SK-N-SH (cell line): ENCODE data around the gene MAST4. TPM values are rescaled to one million over a fixed set of nuclear protein-coding genes. Genes with fewer than 3 reads are reported as not detected.

ENCODE experiments used
- CTCF ChIA-PET: fragments of 300-600, 350-600 bp; formaldehyde crosslinking; extraction: SDS; loops from one replicate; lab custom pipeline; 2021; lab: Yijun Ruan, JAX
- POLR2A ChIA-PET: fragments of 350-600 bp; sonication (Branson Sonifier 250); formaldehyde crosslinking; extraction: SDS; loops from one replicate; lab custom pipeline; 2020; ENCODE audit warnings: antibody characterized with exemption, inconsistent platforms; lab: Yijun Ruan, JAX
- DNase-seq: peaks from one replicate; pipeline ENCODE4 v3.0.0; 2012
- H2AFZ ChIP-seq: fragments of 200-600 bp; sonication (generic); 2 replicates; pipeline ENCODE4 v1.8.1; 2016; ENCODE audit warnings: antibody characterized with exemption, mild to moderate bottlenecking, low read depth
- H3F3A ChIP-seq: fragments of 200-600 bp; sonication (generic); replicated peaks from 2 replicates; pipeline ENCODE3; 2016; ENCODE audit warnings: antibody characterized with exemption, mild to moderate bottlenecking; ENCODE audit not compliant: insufficient read depth
- H3K27ac ChIP-seq, 2 experiments: fragments of 200-500 bp in 1 of 2; fragments of 200-600 bp in 1 of 2; sonication (Bioruptor generic) in 1 of 2; sonication (generic), shearing (Covaris generic) in 1 of 2; 2 replicates each; pipeline versions ENCODE4 v1.5.1 to v1.6.1; 2014 to 2016; ENCODE audit warnings: low read depth in 2 of 2, inconsistent platforms in 1 of 2, low read length in 1 of 2, mild to moderate bottlenecking in 1 of 2, mixed read lengths in 1 of 2
- H3K27me3 ChIP-seq: fragments of 200-600 bp; sonication (generic), shearing (Covaris generic); 2 replicates; pipeline ENCODE4 v1.6.1; 2016; ENCODE audit warnings: mixed run types; ENCODE audit not compliant: insufficient read depth
- H3K36me3 ChIP-seq, 2 experiments: fragments of 200-500 bp in 1 of 2; fragments of 200-600 bp in 1 of 2; sonication (Bioruptor generic) in 1 of 2; sonication (generic) in 1 of 2; replicated peaks in 1 of 2; 2 replicates each; pipeline versions ENCODE3 to v1.5.1; 2014 to 2016; ENCODE audit warnings: low read length in 1 of 2, mild to moderate bottlenecking in 1 of 2; ENCODE audit not compliant: insufficient read depth in 2 of 2, control insufficient read depth in 1 of 2
- H3K4me1 ChIP-seq, 2 experiments: fragments of 200-500 bp in 1 of 2; fragments of 200-600 bp in 1 of 2; sonication (Bioruptor generic) in 1 of 2; sonication (generic), shearing (Covaris generic) in 1 of 2; 2 replicates each; pipeline versions ENCODE4 v1.5.1 to v1.6.1; 2014 to 2016; ENCODE audit warnings: low read depth in 1 of 2, low read length in 1 of 2, mixed run types in 1 of 2; ENCODE audit not compliant: insufficient read depth in 2 of 2, control insufficient read depth in 1 of 2
- H3K4me2 ChIP-seq: fragments of 200-600 bp; sonication (generic), shearing (Covaris generic); 2 replicates; pipeline ENCODE4 v1.6.1; 2017; ENCODE audit warnings: mixed run types
- H3K4me3 ChIP-seq, 2 experiments: fragments of 200-500 bp in 1 of 2; fragments of 200-600 bp in 1 of 2; sonication (Bioruptor generic) in 1 of 2; sonication (generic), shearing (Covaris generic) in 1 of 2; 2 replicates each; pipeline versions ENCODE4 v1.5.1 to v1.8.1; 2014 to 2016; ENCODE audit warnings: low read depth in 2 of 2, inconsistent platforms in 1 of 2, low read length in 1 of 2, mild to moderate bottlenecking in 1 of 2, mixed read lengths in 1 of 2, moderate library complexity in 1 of 2
- H3K79me2 ChIP-seq: fragments of 200-600 bp; sonication (generic); 2 replicates; pipeline ENCODE4 v1.8.1; 2017; ENCODE audit warnings: mild to moderate bottlenecking; ENCODE audit not compliant: insufficient read depth
- H3K9ac ChIP-seq: fragments of 200-600 bp; sonication (generic); 2 replicates; pipeline ENCODE4 v1.6.1; 2017; ENCODE audit warnings: mixed run types
- H3K9me2 ChIP-seq: fragments of 200-600 bp; sonication (generic); 2 replicates; pipeline ENCODE4 v1.6.1; 2017; ENCODE audit warnings: mixed run types
- H3K9me3 ChIP-seq: fragments of 200-600 bp; sonication (generic); 2 replicates; pipeline ENCODE4 v1.6.1; 2017; ENCODE audit warnings: mixed run types, mild to moderate bottlenecking, moderate library complexity
- H4K20me1 ChIP-seq: fragments of 200-600 bp; sonication (generic); 2 replicates; pipeline ENCODE4 v1.6.1; 2017; ENCODE audit warnings: mild to moderate bottlenecking, mixed run types; ENCODE audit not compliant: insufficient read depth
- CHD2 ChIP-seq: fragments of 150-350 bp; IDR thresholded peaks from 2 replicates; pipeline ENCODE4 v1.6.1; 2018; ENCODE audit warnings: low read length; ENCODE audit not compliant: partially characterized antibody
- EP300 ChIP-seq, 2 experiments: IDR thresholded peaks; 2 replicates each; pipeline versions ENCODE4 v1.4.0 to v1.6.1; 2012; ENCODE audit warnings: borderline replicate concordance in 1 of 2, low read depth in 1 of 2, low read length in 1 of 2
- FOSL2 ChIP-seq: IDR thresholded peaks from 2 replicates; pipeline ENCODE4 v1.4.0; 2012; ENCODE audit warnings: low read depth, mild to moderate bottlenecking, moderate library complexity, borderline replicate concordance
- FOXJ3 ChIP-seq: sonication (generic); formaldehyde crosslinking; IDR thresholded peaks from 2 replicates; pipeline ENCODE4 v1.5.1; 2020; ENCODE audit warnings: mild to moderate bottlenecking, missing genetic modification reagents
- MEF2A ChIP-seq: IDR thresholded peaks from 2 replicates; pipeline ENCODE4 v1.4.0; 2012; ENCODE audit warnings: low read depth, borderline replicate concordance
- MXI1 ChIP-seq: IDR thresholded peaks from 2 replicates; pipeline ENCODE4 v1.6.1; 2012; ENCODE audit warnings: mild to moderate bottlenecking, low read depth, low read length, improper control_type of control experiment
- PBX3 ChIP-seq: IDR thresholded peaks from 2 replicates; pipeline ENCODE4; 2012
- POLR2AphosphoS5 ChIP-seq: IDR thresholded peaks from 2 replicates; pipeline ENCODE4 v1.6.1; 2012; ENCODE audit warnings: low read depth, low read length
- RAD21 ChIP-seq: IDR thresholded peaks from 2 replicates; pipeline ENCODE4 v1.6.1; 2012; ENCODE audit warnings: mild to moderate bottlenecking, low read length
- RFX5 ChIP-seq: IDR thresholded peaks from 2 replicates; pipeline ENCODE4 v1.6.1; 2012; ENCODE audit warnings: mild to moderate bottlenecking, improper control_type of control experiment, low read length
- SIN3A ChIP-seq: IDR thresholded peaks from 2 replicates; pipeline ENCODE4 v1.6.1; 2012; ENCODE audit warnings: low read depth, mild to moderate bottlenecking, low read length, moderate library complexity, borderline replicate concordance
- SMC3 ChIP-seq: IDR thresholded peaks from 2 replicates; pipeline ENCODE4 v1.6.1; 2012; ENCODE audit warnings: low read depth, low read length, improper control_type of control experiment
- YY1 ChIP-seq: IDR thresholded peaks from 2 replicates; pipeline ENCODE4 v1.4.0; 2012; ENCODE audit warnings: low read depth, mild to moderate bottlenecking
- WGBS: methylation state at CpG from one replicate; pipeline ENCODE4 v1.1.6; 2017; ENCODE audit warnings: low lambda C conversion rate; 5-methylcytosine and 5-hydroxymethylcytosine counted together
- polyA plus RNA-seq, 3 experiments: library from polyadenylated mRNA; depleted of rRNA; stranded (reverse); fragments of >200 nt; gene quantifications; 2 replicates each; pipeline ENCODE4 v1.2.3, GENCODE V29; 2012
- TF ChIP-seq, protein P1 (sequence below): fragments of 200-600 bp; sonication (generic); IDR thresholded peaks from 2 replicates; pipeline ENCODE4 v1.6.1; 2017; ENCODE audit warnings: antibody characterized with exemption, mild to moderate bottlenecking, moderate library complexity

MAST4 gene
- polyA plus RNA-seq, 1 of the 3 experiments (the other 2 are of a cell fraction) = 2.2 TPM

DNA sequence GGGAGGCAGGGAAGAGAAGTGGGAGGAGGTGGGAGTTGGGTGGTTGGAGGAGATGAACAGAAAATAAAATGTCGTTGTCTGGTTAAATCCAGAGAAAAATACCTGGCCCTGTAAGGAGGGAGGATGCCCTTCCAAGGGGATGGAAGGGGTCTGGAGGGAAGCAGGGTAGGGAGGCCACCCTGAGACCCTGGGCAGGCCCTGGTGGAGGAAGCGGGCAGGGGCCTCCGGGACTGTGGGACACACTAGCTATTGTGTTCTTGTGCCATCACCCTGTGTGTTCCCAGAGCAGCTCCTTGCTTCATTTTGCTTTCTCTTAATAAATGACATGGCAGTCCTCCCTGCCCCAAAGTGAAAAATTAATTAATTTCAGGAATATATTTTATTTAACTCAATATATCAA lies 612.2 kb downstream of the MAST4 start (continued):
- TF ChIP-seq CHD2 (no peak), PBX3 (no peak)
- TF ChIP-seq, all 33 proteins: peak for 0

DNA sequence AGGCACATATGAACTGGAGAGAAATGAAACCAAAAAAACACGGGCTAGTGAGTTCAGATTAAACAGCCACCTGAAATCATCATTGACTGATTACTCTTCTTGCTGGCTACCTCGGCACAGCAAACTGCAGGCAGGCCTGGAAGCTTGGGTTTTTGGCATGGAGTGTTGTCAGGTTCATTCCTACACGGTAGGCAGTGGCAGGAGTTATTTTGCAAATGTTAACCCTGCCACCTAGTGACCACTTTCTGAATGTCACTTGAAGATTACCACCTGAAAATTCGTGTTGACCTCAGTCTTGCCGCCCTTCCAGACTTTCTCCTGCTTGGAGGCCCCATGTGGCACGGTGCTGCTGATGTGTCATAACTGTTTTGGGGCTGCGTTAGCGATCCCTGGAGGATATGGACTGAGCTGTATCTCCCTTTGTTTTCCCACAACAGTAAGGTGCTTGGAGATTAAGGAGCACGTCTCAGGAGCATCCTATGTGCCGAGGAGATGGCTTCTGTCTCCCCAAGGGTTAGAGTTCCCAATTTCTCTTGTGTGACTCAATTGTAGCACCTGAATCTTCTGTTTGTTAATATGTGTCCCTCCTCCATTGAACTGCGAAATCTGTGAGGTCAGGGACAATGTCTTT lies 613.1 kb downstream of the MAST4 start:
- Histone ChIP-seq H3K9me2 (no peaks in the 10 kb centered on the region), H4K20me1 (no peaks in the 10 kb centered on the region), H3K27ac (no peak overlapping the region), H3K4me1 (peaks cover 0 to 10% of the 10 kb centered on the region in 2 experiments; a peak in 2 of 4 replicates), H2AFZ (peak overlapping the region; percentile 58; the same call in 1 of the 2 replicates), H3K79me2 (no peaks in the 10 kb centered on the region), H3K4me3 (no peak overlapping the region; a peak in 1 of 4 replicates), H3K36me3 (no peaks in the 10 kb centered on the region), H3K4me2 (no peak overlapping the region), H3F3A (no peaks in the 10 kb centered on the region), H3K9ac (no peak overlapping the region), H3K27me3 (no peaks in the 10 kb centered on the region), H3K9me3 (no peaks in the 10 kb centered on the region)
- POLR2A ChIA-PET = no interaction called here
- TF ChIP-seq PBX3 (no peak), FOXJ3 (no peak), POLR2AphosphoS5 (no peak), SIN3A (no peak), RFX5 (0 out of 2 replicates have a peak, but pooled peaks have one; percentile 50), CHD2 (no peak), SMC3 (peak; percentile 88), MXI1 (peak; percentile 59; the same call in 1 of the 2 replicates), RAD21 (peak; percentile 95), MEF2A (no peak), FOSL2 (no peak), YY1 (no peak), EP300 (IDR thresholded peaks at IDR 0.05; ENCODE audit: borderline replicate concordance in 1 of 2, low read depth in 1 of 2, low read length in 1 of 2) (0 out of 4 replicates have a peak, but pooled peaks of 1 of the 2 experiments have one; percentile 19)
- TF ChIP-seq, protein P1, sequence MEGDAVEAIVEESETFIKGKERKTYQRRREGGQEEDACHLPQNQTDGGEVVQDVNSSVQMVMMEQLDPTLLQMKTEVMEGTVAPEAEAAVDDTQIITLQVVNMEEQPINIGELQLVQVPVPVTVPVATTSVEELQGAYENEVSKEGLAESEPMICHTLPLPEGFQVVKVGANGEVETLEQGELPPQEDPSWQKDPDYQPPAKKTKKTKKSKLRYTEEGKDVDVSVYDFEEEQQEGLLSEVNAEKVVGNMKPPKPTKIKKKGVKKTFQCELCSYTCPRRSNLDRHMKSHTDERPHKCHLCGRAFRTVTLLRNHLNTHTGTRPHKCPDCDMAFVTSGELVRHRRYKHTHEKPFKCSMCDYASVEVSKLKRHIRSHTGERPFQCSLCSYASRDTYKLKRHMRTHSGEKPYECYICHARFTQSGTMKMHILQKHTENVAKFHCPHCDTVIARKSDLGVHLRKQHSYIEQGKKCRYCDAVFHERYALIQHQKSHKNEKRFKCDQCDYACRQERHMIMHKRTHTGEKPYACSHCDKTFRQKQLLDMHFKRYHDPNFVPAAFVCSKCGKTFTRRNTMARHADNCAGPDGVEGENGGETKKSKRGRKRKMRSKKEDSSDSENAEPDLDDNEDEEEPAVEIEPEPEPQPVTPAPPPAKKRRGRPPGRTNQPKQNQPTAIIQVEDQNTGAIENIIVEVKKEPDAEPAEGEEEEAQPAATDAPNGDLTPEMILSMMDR = peak; percentile 73
- 26% methylated on average over 11 of the region's 11 CpGs for WGBS
- CTCF ChIA-PET = interaction anchor here (0.5 to 12.2 kb wide), 50 partner anchors 9 to 1044 kb away, joined by 3 to 201 read pairs (median 4); partner anchors contain the start of gene CD180
- peak; percentile 79 for DNase-seq
